SK-N-MC (cell line): ENCODE measurements around the gene ACTR2.
"Not testable (repeated sequence)": the region's sequence is repeated elsewhere in the genome, so short reads cannot be mapped to it uniquely, and the experiment has no call there.

Source experiments
- DNase-seq: peaks from one replicate; pipeline ENCODE4 v3.0.0-alpha.2; 2011; ENCODE audit warnings: low read depth, low spot score
- H3K27ac ChIP-seq: fragments of 200-600 bp; sonication (generic); 2 replicates; pipeline ENCODE4 v1.5.1; 2016; ENCODE audit warnings: mixed run types
- H3K36me3 ChIP-seq: fragments of 200-600 bp; sonication (generic); 2 replicates; pipeline ENCODE4 v1.6.1; 2017; ENCODE audit warnings: antibody characterized with exemption, low read length, mixed read lengths; ENCODE audit not compliant: insufficient read depth
- H3K4me3 ChIP-seq: fragments of 200-600 bp; sonication (generic); 2 replicates; pipeline ENCODE4 v1.5.1; 2016
- H3K9ac ChIP-seq: fragments of 200-600 bp; sonication (generic); 2 replicates; pipeline ENCODE4 v1.8.0; 2017; ENCODE audit warnings: mixed run types, mixed read lengths; ENCODE audit not compliant: insufficient read length
- H3K9me3 ChIP-seq: fragments of 200-600 bp; sonication (generic); 2 replicates; pipeline ENCODE4 v1.6.1; 2017; ENCODE audit warnings: low read depth, mild to moderate bottlenecking, antibody characterized with exemption, low read length, moderate library complexity, mixed read lengths
- EZH2 ChIP-seq: fragments of 200-600 bp; sonication (generic); IDR thresholded peaks from one replicate; pipeline ENCODE4 v1.6.1; 2017; ENCODE audit warnings: antibody characterized with exemption
- FOXP2 ChIP-seq: optimal IDR thresholded peaks from 2 replicates; pipeline ENCODE3; 2011; ENCODE audit warnings: mild to moderate bottlenecking, moderate library complexity; ENCODE audit not compliant: insufficient read depth; ENCODE audit errors: extremely low read length, control extremely low read depth
- POLR2AphosphoS5 ChIP-seq: IDR thresholded peaks from 2 replicates; pipeline ENCODE4 v1.6.1; 2012; ENCODE audit warnings: mild to moderate bottlenecking, low read depth, low read length, borderline replicate concordance

The ACTR2 gene

DNA sequence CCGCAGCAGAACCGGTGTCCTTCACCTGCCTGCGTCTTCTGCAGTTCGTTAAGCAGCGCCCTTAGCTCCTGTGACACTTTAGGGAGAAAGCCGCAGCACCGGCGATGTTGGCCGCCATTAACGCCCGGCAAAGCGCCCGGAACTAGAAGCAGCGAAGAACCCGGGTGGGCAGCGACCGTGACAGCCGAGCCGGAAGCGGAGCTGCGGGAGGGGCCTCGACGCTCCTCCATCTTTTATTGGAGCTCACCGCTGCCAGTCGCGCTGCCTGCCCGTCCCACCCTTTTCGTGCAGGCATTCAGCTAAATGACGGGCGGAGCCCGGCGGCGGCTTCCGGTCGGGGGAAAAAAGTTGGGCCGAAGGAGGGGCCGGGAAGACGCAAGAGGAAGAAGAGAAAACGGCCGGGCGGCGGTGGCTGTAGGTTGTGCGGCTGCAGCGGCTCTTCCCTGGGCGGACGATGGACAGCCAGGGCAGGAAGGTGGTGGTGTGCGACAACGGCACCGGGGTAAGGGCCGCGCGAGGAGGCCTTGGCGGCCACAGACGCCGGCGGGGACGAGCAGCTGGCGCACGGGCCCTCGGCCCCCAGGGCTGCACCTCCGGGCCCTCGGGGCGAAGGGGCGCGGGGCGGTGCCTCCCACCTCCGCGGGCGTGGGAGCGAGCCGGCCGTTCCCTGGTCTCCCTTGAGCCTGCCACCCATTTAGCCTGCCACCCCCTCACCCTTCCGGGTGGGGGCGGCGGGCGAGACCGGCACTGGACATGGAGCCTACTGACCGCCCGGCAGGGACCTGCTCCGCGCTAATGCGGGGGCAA is at the start of gene ACTR2:
TSS of gene ACTR2 (plus strand) at position 376 of the 807 bp plus-strand sequence. CDS start at position 455, 79 bp downstream.
- Histone ChIP-seq H3K9ac (peak within 1 kb of the TSS; percentile 97), H3K27ac (peak within 1 kb of the TSS; percentile 70), H3K9me3 (no peaks in the 10 kb centered on the region), H3K4me3 (peak within 1 kb of the TSS; percentile 100), H3K36me3 (peaks cover 21% of the 10 kb centered on the region)
- TF ChIP-seq POLR2AphosphoS5 (peak; percentile 96), EZH2 (no peak)
- DNase-seq = peak; percentile 70

DNA sequence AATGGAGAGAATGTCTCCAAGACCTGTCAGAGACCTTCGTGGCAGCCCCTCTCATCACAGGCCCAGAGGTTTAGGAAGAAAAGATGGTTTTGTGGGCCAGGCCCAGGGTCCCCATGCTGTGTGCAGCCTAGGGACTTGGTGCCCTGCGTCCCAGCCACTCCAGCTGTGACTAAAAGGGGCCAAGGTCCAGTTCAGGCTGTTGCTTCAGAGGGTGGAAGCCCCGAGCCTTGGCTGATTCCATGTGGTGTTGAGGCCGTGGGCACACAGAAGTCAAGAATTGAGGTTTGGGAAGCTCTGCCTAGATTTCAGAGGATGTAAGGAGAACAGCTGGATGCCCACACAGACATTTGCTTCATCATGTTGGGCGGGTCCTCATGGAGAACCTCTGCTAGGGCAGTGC is 45.1 kb upstream of the ACTR2 start:
- Histone ChIP-seq H3K4me3 (no peak overlapping the region), H3K9me3 (no peaks in the 10 kb centered on the region), H3K27ac (no peak overlapping the region), H3K36me3 (no peaks in the 10 kb centered on the region), H3K9ac (no peak overlapping the region)
- TF ChIP-seq FOXP2 (no peak), EZH2 (no peak), POLR2AphosphoS5 (no peak)
- no peak for DNase-seq

DNA sequence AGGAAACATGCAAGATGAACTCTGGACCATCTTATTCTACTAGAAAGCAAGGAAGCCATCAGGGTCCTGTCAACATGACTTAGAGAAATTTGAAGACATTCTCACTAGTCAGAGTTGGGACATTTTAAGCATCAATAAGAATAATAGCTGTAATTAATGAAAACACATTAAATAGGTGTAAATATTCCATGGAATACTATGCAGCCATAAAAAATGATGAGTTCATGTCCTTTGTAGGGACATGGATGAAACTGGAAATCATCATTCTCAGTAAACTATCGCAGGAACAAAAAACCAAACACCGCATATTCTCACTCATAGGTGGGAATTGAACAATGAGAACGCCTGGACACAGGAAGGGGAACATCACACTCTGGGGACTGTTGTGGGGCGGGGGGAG is 44.2 kb upstream of the ACTR2 start:
- H3K9ac ChIP-seq, H3K4me3 ChIP-seq, DNase-seq, H3K27ac ChIP-seq, H3K9me3 ChIP-seq, H3K36me3 ChIP-seq: not testable (repeated sequence)

DNA sequence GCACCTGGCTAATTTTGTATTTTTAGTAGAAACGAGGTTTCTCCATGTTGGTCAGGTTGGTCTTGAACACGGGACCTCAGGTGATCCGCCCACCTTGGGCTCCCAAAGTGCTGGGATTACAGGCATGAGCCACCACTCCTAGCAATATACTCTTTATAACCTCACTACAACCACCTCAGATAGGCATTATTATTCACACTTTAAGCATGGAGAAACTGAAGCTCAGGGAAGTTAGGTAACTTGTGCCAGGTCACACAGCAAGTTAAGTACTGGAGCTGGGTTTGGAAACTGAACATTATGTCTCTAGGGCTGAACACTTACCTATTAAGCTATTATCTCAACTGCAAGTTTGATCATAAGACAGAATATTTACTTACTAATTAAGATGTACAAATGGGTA is 42.6 kb upstream of the ACTR2 start:
- no peak for TF ChIP-seq EZH2
- no peak for TF ChIP-seq FOXP2
- no peak for TF ChIP-seq POLR2AphosphoS5
- no peaks in the 10 kb centered on the region for H3K36me3 ChIP-seq
- H3K4me3 ChIP-seq = no peak overlapping the region
- H3K9me3 ChIP-seq = no peaks in the 10 kb centered on the region
- H3K27ac ChIP-seq = no peak overlapping the region
- no peak overlapping the region for H3K9ac ChIP-seq
- no peak for DNase-seq

DNA sequence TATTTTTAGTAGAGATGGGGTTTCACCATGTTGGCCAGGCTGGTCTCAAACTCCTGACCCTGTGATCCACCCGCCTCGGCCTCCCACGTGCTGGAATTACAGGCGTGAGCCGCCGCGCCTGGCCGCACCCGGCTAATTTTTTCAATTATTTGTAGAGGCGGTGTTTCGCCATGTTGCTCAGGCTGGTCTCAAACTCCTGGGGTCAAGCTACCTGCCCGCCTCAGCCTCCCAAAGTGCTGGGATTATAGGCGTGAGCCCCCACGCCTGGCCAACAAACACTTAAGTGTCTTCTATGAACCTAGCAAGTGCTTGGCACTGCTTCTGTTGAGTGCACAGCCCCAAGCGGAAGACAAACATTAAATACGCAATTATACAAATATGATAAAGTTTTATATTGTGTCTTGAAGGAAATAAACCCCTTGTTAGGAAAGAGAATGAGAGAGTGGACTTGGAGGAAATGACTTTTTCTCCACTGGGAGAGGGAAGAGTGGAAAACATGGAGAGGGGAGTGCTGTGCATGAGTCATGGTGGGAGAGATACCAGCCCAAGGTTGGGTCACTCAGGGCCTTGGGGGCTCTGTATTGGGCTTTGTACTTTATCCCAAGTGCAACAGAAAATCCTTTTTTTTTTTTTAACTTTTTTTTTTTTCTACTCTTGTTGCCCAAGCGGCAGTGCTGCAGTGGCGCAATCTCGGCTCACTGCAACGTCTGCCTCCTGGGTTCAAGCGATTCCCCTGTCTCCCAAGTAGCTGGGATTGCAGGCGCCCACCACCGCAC is 41.4 kb upstream of the ACTR2 start:
- no peaks in the 10 kb centered on the region for H3K9me3 ChIP-seq
- no peak overlapping the region for H3K9ac ChIP-seq
- H3K27ac ChIP-seq = no peak overlapping the region
- TF ChIP-seq FOXP2 (no peak), POLR2AphosphoS5 (no peak), EZH2 (no peak)
- DNase-seq = no peak
- H3K36me3 ChIP-seq = no peaks in the 10 kb centered on the region
- H3K4me3 ChIP-seq = no peak overlapping the region

DNA sequence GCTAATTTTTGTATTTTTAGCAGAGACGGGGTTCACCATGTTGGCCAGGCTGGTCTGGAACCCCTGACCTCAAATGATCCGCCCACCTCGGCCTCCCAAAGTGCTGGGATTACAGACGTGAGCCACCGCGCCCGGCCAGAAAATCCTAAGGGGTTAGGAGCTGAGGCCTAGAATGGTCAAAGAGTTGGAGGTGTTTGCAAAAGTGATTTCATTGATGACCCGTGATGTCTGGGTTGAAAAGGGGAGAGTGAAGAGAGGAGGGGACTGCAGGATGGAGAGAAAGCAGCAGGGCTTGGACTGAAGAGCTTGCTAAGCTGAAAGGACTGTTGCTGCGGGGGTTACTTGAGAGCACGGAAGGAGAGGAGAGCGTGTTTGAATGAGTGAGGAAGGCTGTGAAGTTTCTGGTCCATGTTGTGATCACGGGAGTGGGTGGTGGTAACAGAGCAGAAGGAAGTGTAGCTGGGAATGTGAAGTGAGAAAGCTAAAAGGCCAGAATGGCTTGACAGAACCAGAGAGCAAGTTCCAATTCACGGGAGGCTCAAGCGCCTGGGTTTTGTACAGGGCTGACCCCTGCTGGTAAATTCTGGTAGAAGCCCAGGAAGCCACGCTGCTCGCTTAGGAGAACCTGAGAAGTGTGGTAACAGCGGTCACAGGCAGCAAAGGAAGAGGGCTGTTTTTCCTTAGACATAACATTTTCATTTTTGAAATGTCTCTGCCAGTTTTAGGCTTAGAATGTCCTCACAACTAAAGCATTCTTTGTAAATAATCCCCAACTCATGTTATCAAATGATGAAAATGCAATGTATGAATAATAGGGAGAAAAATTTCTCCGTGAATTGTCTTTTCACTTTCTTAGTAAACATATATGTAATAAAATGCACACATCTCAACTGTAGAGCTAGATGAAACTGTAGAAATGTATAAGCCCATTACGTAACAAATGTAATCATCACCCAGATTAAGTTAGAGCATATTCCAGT is 40.5 kb upstream of the ACTR2 start:
- Histone ChIP-seq H3K27ac (no peak overlapping the region), H3K36me3 (no peaks in the 10 kb centered on the region), H3K9me3 (no peaks in the 10 kb centered on the region), H3K4me3 (no peak overlapping the region), H3K9ac (no peak overlapping the region)
- DNase-seq = peak; percentile 30
- no peak for TF ChIP-seq POLR2AphosphoS5
- TF ChIP-seq EZH2 = no peak
- no peak for TF ChIP-seq FOXP2

DNA sequence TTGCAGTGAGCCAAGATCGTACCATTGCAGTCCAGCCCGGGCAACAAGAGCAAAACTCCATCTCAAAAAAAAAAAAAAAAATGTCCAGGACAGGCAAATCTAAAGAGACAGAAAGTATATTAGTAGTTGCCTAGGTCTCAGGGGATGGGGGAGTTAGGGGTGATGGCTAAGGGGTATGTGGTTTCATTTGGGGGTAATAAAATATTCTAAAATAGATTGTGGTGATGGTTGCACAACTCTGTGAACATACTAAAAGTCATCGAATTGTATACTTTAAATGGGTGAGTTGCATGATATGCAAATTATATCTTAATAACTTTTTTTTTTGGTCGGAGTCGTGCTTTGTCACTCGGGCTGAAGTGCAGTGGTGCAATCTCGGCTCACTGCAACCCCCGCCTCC is 34.2 kb upstream of the ACTR2 start:
- no peak overlapping the region for H3K4me3 ChIP-seq
- no peak for DNase-seq
- H3K9ac ChIP-seq = no peak overlapping the region
- TF ChIP-seq EZH2 (no peak), POLR2AphosphoS5 (no peak), FOXP2 (no peak)
- no peak overlapping the region for H3K27ac ChIP-seq
- no peaks in the 10 kb centered on the region for H3K36me3 ChIP-seq
- no peaks in the 10 kb centered on the region for H3K9me3 ChIP-seq

DNA sequence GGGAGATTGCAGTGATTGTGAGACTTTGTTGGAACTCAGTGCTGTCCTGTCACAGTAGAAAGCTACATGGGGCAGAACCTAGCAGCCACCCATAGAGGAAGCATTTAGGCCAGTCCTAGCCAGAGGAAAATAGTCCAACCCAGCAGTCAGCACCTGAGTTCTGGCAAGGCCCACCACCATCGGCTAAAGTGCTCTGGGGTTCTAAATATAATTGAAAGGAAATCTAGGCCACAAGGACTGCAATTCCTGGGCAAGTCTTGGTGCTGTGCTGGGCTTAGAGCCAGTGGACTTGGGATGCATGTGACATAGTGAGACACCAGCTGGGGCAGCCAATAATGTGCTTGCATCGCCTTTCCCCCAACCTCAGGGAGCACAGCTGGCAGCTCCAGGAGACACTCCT is 28.9 kb upstream of the ACTR2 start:
- H3K4me3 ChIP-seq = no peak overlapping the region
- TF ChIP-seq FOXP2 = no peak
- no peak for TF ChIP-seq EZH2
- TF ChIP-seq POLR2AphosphoS5 = no peak
- H3K27ac ChIP-seq = no peak overlapping the region
- H3K9ac ChIP-seq = no peak overlapping the region
- no peaks in the 10 kb centered on the region for H3K36me3 ChIP-seq
- H3K9me3 ChIP-seq = no peaks in the 10 kb centered on the region
- no peak for DNase-seq
